Fibroblast of pulmonary artery (primary cell): ENCODE data around the gene GTF2IRD1.

Experiments
- DNase-seq: peaks from one replicate; pipeline ENCODE4 v3.0.0-alpha.2; 2010; ENCODE audit warnings: low read depth
- H3K4me3 ChIP-seq: replicated peaks from 2 replicates; pipeline ENCODE4 v1.5.1; 2011; ENCODE audit warnings: low read depth, mild to moderate bottlenecking, control low read depth, low read length, moderate library complexity
- TF ChIP-seq, protein P1 (sequence below): IDR thresholded peaks from 2 replicates; pipeline ENCODE4 v1.5.1; 2011; ENCODE audit warnings: mild to moderate bottlenecking, control low read depth, low read length, inconsistent platforms; ENCODE audit errors: missing control alignments

Gene GTF2IRD1

DNA sequence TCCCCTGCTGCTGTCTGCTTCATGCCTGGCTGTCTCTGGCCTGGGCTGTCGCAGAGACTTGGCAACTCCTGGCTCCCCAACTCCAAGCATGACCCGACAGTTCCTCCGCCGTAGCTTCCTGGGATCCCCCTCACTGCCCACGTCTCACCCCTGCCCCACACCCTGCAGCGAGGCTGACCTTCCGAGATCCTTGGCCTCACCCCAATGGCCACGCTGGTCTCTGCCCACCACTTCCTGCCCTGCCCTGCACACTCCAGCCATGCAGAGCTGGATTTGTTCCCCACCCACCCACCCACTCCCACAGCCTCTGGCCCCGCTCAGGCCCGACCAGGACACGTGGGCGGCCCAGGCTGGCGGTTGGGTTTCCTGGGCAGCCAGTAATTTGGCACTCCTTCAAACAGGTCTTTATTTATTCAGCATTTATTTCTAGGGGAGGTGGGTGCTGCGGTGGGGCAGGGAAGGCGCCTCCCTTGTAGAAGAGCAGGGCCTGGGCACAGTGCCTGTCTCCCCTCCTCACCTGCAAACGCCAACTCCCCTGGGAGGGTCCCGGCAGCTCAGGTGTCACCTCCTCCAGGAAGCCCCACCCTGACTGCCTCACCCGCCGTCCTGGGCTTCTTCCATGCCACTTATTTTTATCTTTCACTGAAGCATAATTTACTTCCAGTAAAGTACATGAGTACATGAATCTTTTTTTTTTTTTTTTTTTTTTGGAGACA lies 25.5 kb downstream of the GTF2IRD1 start:
- no peak overlapping the region for H3K4me3 ChIP-seq
- TF ChIP-seq, protein P1, sequence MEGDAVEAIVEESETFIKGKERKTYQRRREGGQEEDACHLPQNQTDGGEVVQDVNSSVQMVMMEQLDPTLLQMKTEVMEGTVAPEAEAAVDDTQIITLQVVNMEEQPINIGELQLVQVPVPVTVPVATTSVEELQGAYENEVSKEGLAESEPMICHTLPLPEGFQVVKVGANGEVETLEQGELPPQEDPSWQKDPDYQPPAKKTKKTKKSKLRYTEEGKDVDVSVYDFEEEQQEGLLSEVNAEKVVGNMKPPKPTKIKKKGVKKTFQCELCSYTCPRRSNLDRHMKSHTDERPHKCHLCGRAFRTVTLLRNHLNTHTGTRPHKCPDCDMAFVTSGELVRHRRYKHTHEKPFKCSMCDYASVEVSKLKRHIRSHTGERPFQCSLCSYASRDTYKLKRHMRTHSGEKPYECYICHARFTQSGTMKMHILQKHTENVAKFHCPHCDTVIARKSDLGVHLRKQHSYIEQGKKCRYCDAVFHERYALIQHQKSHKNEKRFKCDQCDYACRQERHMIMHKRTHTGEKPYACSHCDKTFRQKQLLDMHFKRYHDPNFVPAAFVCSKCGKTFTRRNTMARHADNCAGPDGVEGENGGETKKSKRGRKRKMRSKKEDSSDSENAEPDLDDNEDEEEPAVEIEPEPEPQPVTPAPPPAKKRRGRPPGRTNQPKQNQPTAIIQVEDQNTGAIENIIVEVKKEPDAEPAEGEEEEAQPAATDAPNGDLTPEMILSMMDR: no peak
- no peak for DNase-seq

DNA sequence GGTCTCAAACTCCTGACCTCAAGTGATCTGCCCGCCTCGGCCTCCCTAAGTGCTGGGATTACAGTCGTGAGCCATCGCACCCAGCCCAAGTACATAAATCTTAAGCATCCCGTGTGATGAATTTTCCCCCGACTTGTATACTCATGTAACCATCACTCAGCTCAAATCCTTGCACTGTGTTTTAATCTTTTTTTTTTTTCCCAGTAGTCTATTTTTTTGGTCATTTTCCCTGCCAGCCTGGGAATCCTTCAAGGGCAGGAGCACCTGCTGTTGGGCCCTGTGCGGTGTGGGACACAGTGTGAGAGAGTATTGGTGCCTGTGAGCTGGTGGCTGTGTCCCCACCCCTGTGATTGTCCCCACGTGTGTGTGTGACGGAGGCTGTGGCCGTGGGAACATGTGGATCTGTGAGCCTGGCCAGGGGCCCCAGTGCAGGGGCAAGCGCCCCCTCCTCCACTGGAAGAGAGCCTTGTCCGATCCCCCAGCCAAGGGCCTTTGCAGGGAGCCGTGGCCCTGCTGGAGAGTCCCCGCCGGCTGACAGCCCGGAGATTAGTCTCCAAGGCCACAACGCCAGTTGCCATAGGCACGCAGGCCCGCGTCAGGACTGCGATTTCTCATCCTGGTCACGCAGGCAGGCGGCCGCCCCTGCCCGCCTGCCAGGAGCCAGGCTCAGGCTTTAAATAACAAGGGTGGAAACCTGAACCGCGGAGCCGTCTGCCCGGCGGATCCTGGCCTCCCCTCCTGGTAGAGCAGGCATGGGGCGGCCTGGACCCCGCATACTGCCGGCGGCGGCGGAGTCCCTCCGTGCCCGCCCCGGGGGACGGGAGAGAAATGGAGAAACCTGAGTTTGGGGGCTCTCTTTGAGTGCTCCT lies 26.5 kb downstream of the GTF2IRD1 start:
- DNase-seq: peak; percentile 85
- TF ChIP-seq, protein P1: no peak
- H3K4me3 ChIP-seq: peak overlapping the region; percentile 51

DNA sequence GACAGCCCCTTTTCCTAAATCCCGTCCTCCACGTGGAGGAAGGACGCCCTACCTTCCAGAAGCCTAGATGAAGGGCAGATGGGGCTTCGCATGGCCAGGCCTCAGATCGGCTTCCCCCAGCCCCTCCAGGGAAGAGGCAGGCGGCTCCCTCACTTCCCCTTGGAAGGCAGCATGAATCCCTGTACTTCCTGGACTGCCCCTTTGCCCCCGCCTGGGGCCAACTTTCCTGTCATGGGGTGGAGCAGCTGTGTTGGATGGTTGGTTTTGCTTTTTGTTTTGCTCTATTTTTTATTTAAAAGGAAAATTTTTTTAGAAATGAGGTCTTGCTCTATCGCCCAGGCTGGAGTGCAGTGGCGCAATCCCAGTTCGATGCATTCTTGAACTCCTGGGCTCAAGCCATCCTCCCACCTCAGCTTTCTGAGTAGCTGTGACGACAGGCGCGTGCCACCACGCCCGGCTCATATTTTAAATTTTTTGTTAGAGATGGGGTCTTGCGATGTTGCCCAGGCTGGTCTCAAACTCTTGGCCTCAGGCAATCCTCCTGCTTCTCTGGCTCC lies 27.2 kb downstream of the GTF2IRD1 start:
- TF ChIP-seq, protein P1: no peak
- peak; percentile 85 for DNase-seq
- peak overlapping the region; percentile 51 for H3K4me3 ChIP-seq

DNA sequence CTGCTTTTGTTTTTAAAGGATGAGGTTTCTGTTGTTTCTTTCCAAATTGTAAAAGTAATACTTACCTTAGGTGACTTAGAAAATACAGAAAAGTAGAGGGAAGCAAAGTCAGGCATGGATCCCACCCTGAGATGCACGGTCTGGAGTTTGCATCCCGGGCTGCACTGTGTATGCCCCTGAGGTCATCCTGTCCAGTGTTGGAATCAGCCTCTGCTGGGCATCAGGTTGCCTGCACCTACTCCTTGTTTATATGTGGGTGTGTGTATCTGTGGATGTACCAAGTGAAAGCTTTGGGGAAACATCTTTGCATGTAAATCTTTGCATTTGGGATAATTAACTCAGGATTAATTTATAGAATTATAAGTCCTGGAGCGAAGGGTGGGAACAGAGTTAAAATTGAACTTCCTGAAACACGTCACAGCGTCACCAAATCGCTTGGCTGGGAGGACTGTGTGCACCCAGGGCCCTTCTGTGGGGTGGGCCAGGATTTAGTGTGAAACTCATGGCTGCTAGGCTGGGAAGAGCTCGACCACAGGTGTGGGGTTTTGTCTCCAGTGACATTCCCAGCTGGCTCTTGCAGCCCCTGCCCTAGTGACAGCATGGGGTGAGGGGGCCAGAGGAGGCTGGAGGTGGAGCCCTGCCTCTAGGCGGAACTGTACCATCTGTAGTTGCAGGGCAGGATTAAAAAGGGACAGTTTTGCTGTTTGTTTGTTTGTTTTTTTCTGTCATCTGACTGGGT lies 27.9 kb downstream of the GTF2IRD1 start:
- no peak for DNase-seq
- H3K4me3 ChIP-seq: no peak overlapping the region
- TF ChIP-seq, protein P1: no peak

DNA sequence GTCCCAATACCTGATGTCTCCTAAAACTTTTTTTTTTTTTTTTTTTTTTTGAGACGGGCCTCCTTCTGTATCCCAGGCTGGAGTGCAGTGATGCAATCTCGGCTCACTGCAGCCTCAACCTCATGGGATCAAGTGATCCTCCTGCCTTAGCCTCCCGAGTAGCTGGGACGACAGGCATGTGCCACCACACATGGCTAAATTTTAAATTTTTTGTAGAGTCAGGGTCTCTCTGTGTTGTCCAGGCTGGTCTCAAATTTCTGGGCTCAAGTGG lies 28.4 kb downstream of the GTF2IRD1 start:
- TF ChIP-seq, protein P1: no peak
- no peak overlapping the region for H3K4me3 ChIP-seq
- DNase-seq: no peak

DNA sequence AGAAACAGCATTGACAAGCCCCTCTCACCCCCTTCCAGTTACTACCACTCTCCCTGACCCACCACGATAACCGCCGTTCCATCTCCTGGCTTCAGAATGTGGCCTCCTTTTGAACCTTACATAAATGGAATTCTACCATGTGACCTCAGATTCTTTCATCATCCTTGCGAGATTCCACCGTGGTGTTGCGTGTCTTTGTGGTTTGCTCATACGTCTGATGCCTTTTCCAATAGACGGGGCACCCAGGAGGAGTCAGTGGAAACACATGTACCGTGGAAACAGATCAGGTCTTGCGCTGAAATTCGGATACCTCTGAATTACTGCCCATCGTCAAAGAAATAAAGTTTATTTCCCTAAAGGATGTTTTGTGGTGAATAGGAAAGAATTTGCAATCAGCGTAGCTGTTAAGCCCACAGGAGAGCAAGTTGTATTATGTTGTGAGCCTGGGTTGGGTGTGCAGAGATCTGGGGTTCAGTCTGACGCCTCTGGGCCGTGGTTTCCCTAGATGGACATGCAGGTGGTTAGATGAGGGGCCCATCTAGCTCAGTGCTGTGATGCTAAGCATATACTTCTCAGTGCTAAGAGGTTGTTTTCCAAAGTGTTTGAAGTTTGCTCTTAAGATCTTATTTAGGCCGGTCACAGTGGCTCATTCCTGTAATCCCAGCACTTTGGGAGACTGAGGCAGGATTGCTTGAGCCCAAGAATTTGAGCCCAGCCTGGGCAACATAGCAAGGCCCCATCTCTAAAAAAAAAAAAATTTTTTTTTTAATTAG lies 29.1 kb downstream of the GTF2IRD1 start:
- peak; percentile 93 for DNase-seq
- H3K4me3 ChIP-seq: no peak overlapping the region
- TF ChIP-seq, protein P1: no peak
